Caco-2 (cell line): Measurements from ENCODE around the gene SGMS1. TPM values are rescaled to one million over a fixed set of nuclear protein-coding genes. Genes with fewer than 3 reads are reported as not detected.

Experiments used
- BruUV-seq: library from RNA; stranded (reverse); fragments of 400-500 nt; replicated peaks from 2 replicates; lab custom pipeline; 2021; lab: Mats Ljungman, UMichigan
- CTCF ChIA-PET: fragments of 300-600 bp; sonication (Branson Sonifier 250); formaldehyde crosslinking; loops from one replicate; lab custom pipeline; 2022; ENCODE audit warnings: antibody characterized with exemption; lab: Charles Lee
- POLR2A ChIA-PET: fragments of 300-600 bp; sonication (Branson Sonifier 250); formaldehyde crosslinking; loops from one replicate; lab custom pipeline; 2022; ENCODE audit warnings: antibody characterized with exemption; lab: Charles Lee
- DNase-seq, 2 experiments: peaks; one replicate each; pipeline versions ENCODE4 v3.0.0 to v3.0.0-alpha.2; 2020 to 2022
- H3K27me3 ChIP-seq: replicated peaks from 2 replicates; pipeline ENCODE4 v1.6.0; 2011; ENCODE audit warnings: low read length; ENCODE audit not compliant: control insufficient read depth, insufficient read depth
- H3K36me3 ChIP-seq: 2 replicates; pipeline ENCODE4 v1.5.1; 2011; ENCODE audit warnings: low read length; ENCODE audit not compliant: control insufficient read depth, insufficient read depth
- H3K4me1 ChIP-seq: fragments of 250-450 bp; sonication (Bioruptor Pico); 2 replicates; pipeline ENCODE4 v1.5.1; 2020; ENCODE audit warnings: mild to moderate bottlenecking
- H3K4me3 ChIP-seq: 2 replicates; pipeline ENCODE4 v1.5.1; 2011; ENCODE audit warnings: low read depth, mild to moderate bottlenecking, control low read depth, low read length
- H3K9me3 ChIP-seq: fragments of 250-450 bp; sonication (Bioruptor Pico); 2 replicates; pipeline ENCODE4 v1.5.1; 2020; ENCODE audit warnings: mild to moderate bottlenecking, moderate library complexity
- H3K27ac Mint-ChIP-seq: one replicate; pipeline ENCODE4 v1.8.0; 2022; ENCODE audit warnings: mixed read lengths; ENCODE audit not compliant: unreplicated experiment
- H3K27me3 Mint-ChIP-seq: one replicate; pipeline ENCODE4 v1.8.0; 2022; ENCODE audit warnings: mixed read lengths; ENCODE audit not compliant: insufficient read depth, unreplicated experiment
- H3K36me3 Mint-ChIP-seq: one replicate; pipeline ENCODE4 v1.8.0; 2022; ENCODE audit warnings: mild to moderate bottlenecking, mixed read lengths; ENCODE audit not compliant: insufficient read depth, unreplicated experiment
- H3K4me1 Mint-ChIP-seq: one replicate; pipeline ENCODE4 v1.8.0; 2022; ENCODE audit warnings: low read depth, mixed read lengths; ENCODE audit not compliant: unreplicated experiment
- H3K4me3 Mint-ChIP-seq: one replicate; pipeline ENCODE4 v1.8.0; 2022; ENCODE audit warnings: mild to moderate bottlenecking, moderate library complexity, mixed read lengths; ENCODE audit not compliant: unreplicated experiment
- H3K9me3 Mint-ChIP-seq: one replicate; pipeline ENCODE4 v1.8.0; 2022; ENCODE audit warnings: mixed read lengths; ENCODE audit not compliant: unreplicated experiment
- intact Hi-C: fragments of 100-400 bp; cut with micrococcal nuclease; formaldehyde crosslinking; loops from one replicate; pipeline ENCODE4 v1.10.0; 2022; ENCODE audit not compliant: unreplicated experiment
- total RNA-seq: library from RNA; stranded (reverse); gene quantifications from 2 replicates; pipeline ENCODE4 v1.2.3, GENCODE V29; 2022
- TF ChIP-seq, protein P1 (sequence below), 2 experiments: fragments of 200-600 bp in 1 of 2; IDR thresholded peaks; 1 replicate in 1 of 2; 2 replicates in 1 of 2; pipeline versions ENCODE4 v1.5.1 to v1.8.0; 2011 to 2022; ENCODE audit warnings: antibody characterized with exemption in 1 of 2, control low read depth in 1 of 2, inconsistent platforms in 1 of 2, low read depth in 1 of 2, low read length in 1 of 2, mild to moderate bottlenecking in 1 of 2, moderate library complexity in 1 of 2; ENCODE audit not compliant: insufficient read depth in 1 of 2, severe bottlenecking in 1 of 2, unreplicated experiment in 1 of 2

Gene SGMS1
- total RNA-seq, 1 experiment from 2014 or later = 30.5 TPM

DNA sequence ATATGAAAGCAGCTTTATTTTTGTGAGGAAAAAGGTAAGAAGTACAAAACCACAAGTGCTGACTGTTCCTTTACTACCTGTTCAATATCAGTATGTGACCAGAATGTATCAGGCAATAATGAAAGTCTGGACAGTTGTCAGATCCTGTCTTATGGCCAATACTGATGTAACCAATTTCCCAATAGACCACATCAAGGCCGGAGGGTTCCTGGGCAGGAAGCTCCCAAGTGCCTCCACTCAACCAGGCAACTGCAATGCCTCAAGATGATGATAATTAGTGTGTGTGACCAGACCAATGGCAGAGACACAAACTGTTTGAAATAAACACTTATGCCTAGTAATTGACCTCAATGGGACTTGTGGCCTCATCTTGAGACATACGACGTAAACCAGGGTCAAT lies 223.1 kb downstream of the SGMS1 start:
- POLR2A ChIA-PET = no interaction called here
- no peak for DNase-seq
- H3K9me3 Mint-ChIP-seq = no peaks in the 10 kb centered on the region
- TF ChIP-seq, protein P1, sequence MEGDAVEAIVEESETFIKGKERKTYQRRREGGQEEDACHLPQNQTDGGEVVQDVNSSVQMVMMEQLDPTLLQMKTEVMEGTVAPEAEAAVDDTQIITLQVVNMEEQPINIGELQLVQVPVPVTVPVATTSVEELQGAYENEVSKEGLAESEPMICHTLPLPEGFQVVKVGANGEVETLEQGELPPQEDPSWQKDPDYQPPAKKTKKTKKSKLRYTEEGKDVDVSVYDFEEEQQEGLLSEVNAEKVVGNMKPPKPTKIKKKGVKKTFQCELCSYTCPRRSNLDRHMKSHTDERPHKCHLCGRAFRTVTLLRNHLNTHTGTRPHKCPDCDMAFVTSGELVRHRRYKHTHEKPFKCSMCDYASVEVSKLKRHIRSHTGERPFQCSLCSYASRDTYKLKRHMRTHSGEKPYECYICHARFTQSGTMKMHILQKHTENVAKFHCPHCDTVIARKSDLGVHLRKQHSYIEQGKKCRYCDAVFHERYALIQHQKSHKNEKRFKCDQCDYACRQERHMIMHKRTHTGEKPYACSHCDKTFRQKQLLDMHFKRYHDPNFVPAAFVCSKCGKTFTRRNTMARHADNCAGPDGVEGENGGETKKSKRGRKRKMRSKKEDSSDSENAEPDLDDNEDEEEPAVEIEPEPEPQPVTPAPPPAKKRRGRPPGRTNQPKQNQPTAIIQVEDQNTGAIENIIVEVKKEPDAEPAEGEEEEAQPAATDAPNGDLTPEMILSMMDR (IDR thresholded peaks at IDR 0.05; ENCODE audit: insufficient read depth in 1 of 2, low read depth in 1 of 2, low read length in 1 of 2, severe bottlenecking in 1 of 2, unreplicated experiment in 1 of 2) = no peak
- Histone ChIP-seq H3K4me1 (peaks cover 60% of the 10 kb centered on the region), H3K36me3 (no peaks in the 10 kb centered on the region), H3K27me3 (no peaks in the 10 kb centered on the region), H3K9me3 (no peaks in the 10 kb centered on the region), H3K4me3 (no peak overlapping the region)
- H3K27me3 Mint-ChIP-seq = no peaks in the 10 kb centered on the region
- H3K4me1 Mint-ChIP-seq = peaks cover 57% of the 10 kb centered on the region
- H3K4me3 Mint-ChIP-seq = no peak overlapping the region
- peaks cover 15% of the 10 kb centered on the region for H3K36me3 Mint-ChIP-seq
- H3K27ac Mint-ChIP-seq = no peak overlapping the region
- BruUV-seq = no TSS peak
- CTCF ChIA-PET = no interaction called here
- intact Hi-C loops = no loop called here

GRCh38 chr10:50398823-50399222 lies 224.9 kb downstream of the SGMS1 start:
- Histone ChIP-seq H3K4me3 (no peak overlapping the region), H3K4me1 (peaks cover 66% of the 10 kb centered on the region), H3K36me3 (no peaks in the 10 kb centered on the region), H3K27me3 (no peaks in the 10 kb centered on the region), H3K9me3 (no peaks in the 10 kb centered on the region)
- ChIA-PET POLR2A (no interaction called here), CTCF (no interaction called here)
- Mint-ChIP-seq H3K27me3 (no peaks in the 10 kb centered on the region), H3K27ac (no peak overlapping the region), H3K36me3 (peaks cover 11% of the 10 kb centered on the region), H3K9me3 (no peaks in the 10 kb centered on the region), H3K4me3 (no peak overlapping the region), H3K4me1 (peaks cover 68% of the 10 kb centered on the region)
- TF ChIP-seq, protein P1 (IDR thresholded peaks at IDR 0.05; ENCODE audit: insufficient read depth in 1 of 2, low read depth in 1 of 2, low read length in 1 of 2, severe bottlenecking in 1 of 2, unreplicated experiment in 1 of 2) = no peak
- intact Hi-C loops = no loop called here
- DNase-seq = no peak
- BruUV-seq = no TSS peak

- Mint-ChIP-seq H3K27me3 (no peaks in the 10 kb centered on the region), H3K4me1 (peaks cover 66% of the 10 kb centered on the region), H3K36me3 (peaks cover 9% of the 10 kb centered on the region), H3K9me3 (no peaks in the 10 kb centered on the region), H3K27ac (no peak overlapping the region), H3K4me3 (no peak overlapping the region)
- TF ChIP-seq, protein P1 (IDR thresholded peaks at IDR 0.05; ENCODE audit: insufficient read depth in 1 of 2, low read depth in 1 of 2, low read length in 1 of 2, severe bottlenecking in 1 of 2, unreplicated experiment in 1 of 2) = no peak
- BruUV-seq = no TSS peak
- DNase-seq = no peak
- intact Hi-C loops = no loop called here
- Histone ChIP-seq H3K9me3 (no peaks in the 10 kb centered on the region), H3K36me3 (no peaks in the 10 kb centered on the region), H3K4me1 (peaks cover 66% of the 10 kb centered on the region), H3K4me3 (no peak overlapping the region), H3K27me3 (no peaks in the 10 kb centered on the region)
- ChIA-PET CTCF (no interaction called here), POLR2A (no interaction called here)
Measured at GRCh38 chr10:50398381-50398780, 225.4 kb downstream of the SGMS1 start.
